Erythroblast (primary cell): ENCODE results near the gene MMP7.

Experiments used
- GATA1 ChIP-seq: IDR thresholded peaks from 2 replicates; pipeline ENCODE4 v1.6.1; 2011; ENCODE audit warnings: low read depth, mild to moderate bottlenecking, control low read depth, low read length, moderate library complexity
- POLR2A ChIP-seq: IDR thresholded peaks from 2 replicates; pipeline ENCODE4 v1.6.1; 2011; ENCODE audit warnings: mild to moderate bottlenecking, low read length

DNA sequence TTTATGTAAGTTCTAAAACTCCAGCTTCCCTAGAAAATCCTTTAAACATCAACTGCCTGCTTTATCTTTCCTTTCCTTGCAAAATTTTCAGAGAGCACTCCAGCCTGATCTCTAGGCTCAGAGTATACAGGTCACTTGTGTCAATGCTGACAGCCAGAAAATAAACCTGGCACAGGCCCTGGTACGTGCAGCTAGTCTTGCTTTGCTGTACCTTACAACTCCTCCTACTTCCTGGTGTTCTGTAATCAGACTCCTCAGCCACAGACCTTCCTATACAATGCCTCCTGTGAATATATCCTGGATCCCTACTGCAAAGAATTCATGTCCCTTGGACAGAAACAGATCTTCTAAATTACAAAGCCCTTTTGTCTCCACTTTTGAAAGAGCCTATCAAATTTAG is 53.7 kb downstream of the MMP7 start:
- TF ChIP-seq POLR2A, result no peak
- no peak for TF ChIP-seq GATA1
